Loucy (cell line): ENCODE measurements around the gene MTX3.

Experiments
- H2AFZ ChIP-seq: fragments of 200-600 bp; sonication (generic); 2 replicates; pipeline ENCODE4 v1.6.0; 2016; ENCODE audit warnings: antibody characterized with exemption, mild to moderate bottlenecking, low read length, moderate library complexity
- H3F3A ChIP-seq: fragments of 200-600 bp; 2 replicates; pipeline ENCODE4 v1.6.0; 2016; ENCODE audit warnings: antibody characterized with exemption, low read depth, mild to moderate bottlenecking
- H3K27me3 ChIP-seq: fragments of 200-600 bp; sonication (generic); 2 replicates; pipeline ENCODE4 v1.6.1; 2014; ENCODE audit warnings: low read length, mild to moderate bottlenecking; ENCODE audit not compliant: insufficient read depth, poor library complexity, severe bottlenecking
- H3K36me3 ChIP-seq: fragments of 200-600 bp; sonication (generic); 2 replicates; pipeline ENCODE4 v1.6.1; 2016; ENCODE audit warnings: low read length; ENCODE audit not compliant: insufficient read depth
- H3K4me1 ChIP-seq: fragments of 200-600 bp; sonication (generic); 2 replicates; pipeline ENCODE4 v1.5.1; 2014; ENCODE audit warnings: low read length, mild to moderate bottlenecking; ENCODE audit not compliant: insufficient read depth, poor library complexity, severe bottlenecking
- H3K4me2 ChIP-seq: fragments of 200-600 bp; sonication (generic); 2 replicates; pipeline ENCODE4 v1.6.0; 2014; ENCODE audit warnings: antibody characterized with exemption, low read length, low read depth, mild to moderate bottlenecking; ENCODE audit not compliant: poor library complexity, severe bottlenecking
- H3K4me3 ChIP-seq: fragments of 200-600 bp; sonication (generic); 2 replicates; pipeline ENCODE4 v1.5.1; 2014; ENCODE audit warnings: low read length, mild to moderate bottlenecking, mixed read lengths; ENCODE audit not compliant: poor library complexity, severe bottlenecking
- H3K79me2 ChIP-seq: fragments of 200-600 bp; sonication (generic); 2 replicates; pipeline ENCODE4 v1.6.1; 2014; ENCODE audit warnings: low read length; ENCODE audit not compliant: insufficient read depth
- H3K9ac ChIP-seq: fragments of 200-600 bp; sonication (generic); 2 replicates; pipeline ENCODE4 v1.6.0; 2014; ENCODE audit warnings: mild to moderate bottlenecking, low read depth, low read length, moderate library complexity; ENCODE audit not compliant: poor library complexity, severe bottlenecking
- H3K9me2 ChIP-seq: fragments of 200-600 bp; sonication (generic); replicated peaks from 2 replicates; pipeline ENCODE4 v1.6.1; 2016; ENCODE audit warnings: low read depth, low read length, mixed read lengths
- H3K9me3 ChIP-seq: fragments of 200-600 bp; sonication (generic); 2 replicates; pipeline ENCODE4 v1.6.1; 2014; ENCODE audit warnings: mild to moderate bottlenecking, antibody characterized with exemption, low read length, low read depth; ENCODE audit not compliant: insufficient read depth
- H4K20me1 ChIP-seq: fragments of 200-600 bp; sonication (generic); 2 replicates; pipeline ENCODE4 v1.6.0; 2014; ENCODE audit warnings: antibody characterized with exemption, low read length, mild to moderate bottlenecking; ENCODE audit not compliant: insufficient read depth, poor library complexity, severe bottlenecking
- EZH2phosphoT487 ChIP-seq: fragments of 200-600 bp; IDR thresholded peaks from 2 replicates; pipeline ENCODE4 v1.6.1; 2018; ENCODE audit warnings: antibody characterized with exemption, mild to moderate bottlenecking, moderate library complexity, borderline replicate concordance
- TF ChIP-seq, protein P1 (sequence below): fragments of 200-600 bp; sonication (generic); conservative IDR thresholded peaks from 2 replicates; pipeline ENCODE4 v1.5.1; 2014; ENCODE audit warnings: mild to moderate bottlenecking, antibody characterized with exemption, low read length

MTX3 gene

DNA sequence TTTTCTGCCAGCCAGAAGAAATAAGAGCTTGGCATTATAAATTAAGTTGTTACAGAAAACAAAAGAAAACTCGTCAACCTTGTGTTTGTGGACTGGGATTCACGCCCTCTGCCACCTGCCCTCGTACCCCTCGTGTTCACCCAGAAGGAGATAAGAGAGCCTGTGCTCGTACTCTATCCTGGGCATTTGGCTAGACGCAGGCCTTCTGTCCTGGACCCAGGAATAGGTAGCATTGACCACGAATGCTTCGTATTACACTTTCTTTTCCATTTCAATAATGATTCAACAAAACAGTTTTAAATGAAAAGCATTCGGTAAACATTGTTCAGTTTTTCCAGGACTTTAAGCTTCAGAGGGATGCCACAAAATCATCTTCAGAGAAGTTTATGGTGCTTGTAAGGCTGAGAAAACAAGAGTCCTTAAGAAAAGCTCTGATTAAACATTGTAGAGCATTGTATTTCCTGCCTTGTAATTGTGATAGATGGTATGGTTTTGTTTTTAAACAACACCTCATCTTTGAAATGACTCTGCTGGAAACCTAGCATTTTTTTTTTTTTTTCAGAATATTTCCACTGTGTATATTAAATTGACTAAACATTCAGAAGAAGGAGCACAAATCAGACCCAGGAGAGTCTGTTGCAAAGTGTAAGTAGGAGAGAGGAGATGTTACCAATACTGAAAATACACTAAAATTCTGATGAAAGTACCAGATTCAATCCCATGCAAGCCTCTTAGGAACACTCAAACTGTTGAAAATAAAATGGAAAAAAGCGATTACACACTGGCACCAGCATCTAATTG lies 27.6 kb downstream of the MTX3 start:
- TF ChIP-seq EZH2phosphoT487 = no peak
- TF ChIP-seq, protein P1, sequence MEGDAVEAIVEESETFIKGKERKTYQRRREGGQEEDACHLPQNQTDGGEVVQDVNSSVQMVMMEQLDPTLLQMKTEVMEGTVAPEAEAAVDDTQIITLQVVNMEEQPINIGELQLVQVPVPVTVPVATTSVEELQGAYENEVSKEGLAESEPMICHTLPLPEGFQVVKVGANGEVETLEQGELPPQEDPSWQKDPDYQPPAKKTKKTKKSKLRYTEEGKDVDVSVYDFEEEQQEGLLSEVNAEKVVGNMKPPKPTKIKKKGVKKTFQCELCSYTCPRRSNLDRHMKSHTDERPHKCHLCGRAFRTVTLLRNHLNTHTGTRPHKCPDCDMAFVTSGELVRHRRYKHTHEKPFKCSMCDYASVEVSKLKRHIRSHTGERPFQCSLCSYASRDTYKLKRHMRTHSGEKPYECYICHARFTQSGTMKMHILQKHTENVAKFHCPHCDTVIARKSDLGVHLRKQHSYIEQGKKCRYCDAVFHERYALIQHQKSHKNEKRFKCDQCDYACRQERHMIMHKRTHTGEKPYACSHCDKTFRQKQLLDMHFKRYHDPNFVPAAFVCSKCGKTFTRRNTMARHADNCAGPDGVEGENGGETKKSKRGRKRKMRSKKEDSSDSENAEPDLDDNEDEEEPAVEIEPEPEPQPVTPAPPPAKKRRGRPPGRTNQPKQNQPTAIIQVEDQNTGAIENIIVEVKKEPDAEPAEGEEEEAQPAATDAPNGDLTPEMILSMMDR = no peak
- Histone ChIP-seq H3K9me3 (no peaks in the 10 kb centered on the region), H3K79me2 (no peaks in the 10 kb centered on the region), H4K20me1 (no peaks in the 10 kb centered on the region), H3K9ac (no peak overlapping the region), H2AFZ (no peak overlapping the region), H3K9me2 (no peaks in the 10 kb centered on the region), H3F3A (no peaks in the 10 kb centered on the region), H3K27me3 (no peaks in the 10 kb centered on the region), H3K36me3 (no peaks in the 10 kb centered on the region), H3K4me1 (no peaks in the 10 kb centered on the region), H3K4me2 (no peak overlapping the region), H3K4me3 (no peak overlapping the region)

DNA sequence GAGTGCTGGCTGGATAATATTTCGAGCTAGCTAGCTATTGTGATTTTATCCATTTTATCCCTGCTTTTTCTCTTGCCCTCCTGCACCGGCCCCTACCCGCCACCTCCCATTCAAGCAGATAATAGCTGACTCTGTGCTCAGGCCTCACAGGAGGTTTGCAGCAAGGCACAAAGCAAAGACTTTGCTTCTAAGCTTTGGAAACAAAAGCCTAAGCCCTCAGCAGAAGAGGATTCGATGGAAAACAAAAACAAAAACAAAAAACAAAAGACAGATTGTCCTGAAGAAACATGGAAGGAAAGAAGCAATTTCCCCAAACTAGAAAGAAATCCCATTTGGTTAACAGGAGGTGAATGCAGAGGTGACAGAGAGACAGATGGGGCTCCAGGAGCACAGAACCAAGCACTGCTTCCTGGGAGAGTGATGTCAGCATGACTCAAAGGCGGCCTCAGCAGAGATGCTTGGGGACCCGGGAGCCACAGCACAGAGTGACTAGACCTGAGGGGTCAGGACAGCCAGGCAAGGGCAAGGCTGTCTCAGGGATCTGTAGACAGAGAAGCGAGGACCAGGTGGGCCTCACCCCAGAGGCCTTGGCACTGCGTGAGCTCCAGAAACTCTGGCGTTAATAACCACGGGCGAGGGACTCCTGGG lies 28.4 kb downstream of the MTX3 start:
- H3K36me3 ChIP-seq = no peaks in the 10 kb centered on the region
- H2AFZ ChIP-seq = no peak overlapping the region
- H3K9me2 ChIP-seq = no peaks in the 10 kb centered on the region
- H3K27me3 ChIP-seq = no peaks in the 10 kb centered on the region
- TF ChIP-seq, protein P1 = no peak
- TF ChIP-seq EZH2phosphoT487 = no peak
- H3K4me2 ChIP-seq = no peak overlapping the region
- no peak overlapping the region for H3K4me3 ChIP-seq
- H3K79me2 ChIP-seq = no peaks in the 10 kb centered on the region
- H3K9ac ChIP-seq = no peak overlapping the region
- no peaks in the 10 kb centered on the region for H3K4me1 ChIP-seq
- H3F3A ChIP-seq = no peaks in the 10 kb centered on the region
- H3K9me3 ChIP-seq = no peaks in the 10 kb centered on the region
- H4K20me1 ChIP-seq = no peaks in the 10 kb centered on the region

DNA sequence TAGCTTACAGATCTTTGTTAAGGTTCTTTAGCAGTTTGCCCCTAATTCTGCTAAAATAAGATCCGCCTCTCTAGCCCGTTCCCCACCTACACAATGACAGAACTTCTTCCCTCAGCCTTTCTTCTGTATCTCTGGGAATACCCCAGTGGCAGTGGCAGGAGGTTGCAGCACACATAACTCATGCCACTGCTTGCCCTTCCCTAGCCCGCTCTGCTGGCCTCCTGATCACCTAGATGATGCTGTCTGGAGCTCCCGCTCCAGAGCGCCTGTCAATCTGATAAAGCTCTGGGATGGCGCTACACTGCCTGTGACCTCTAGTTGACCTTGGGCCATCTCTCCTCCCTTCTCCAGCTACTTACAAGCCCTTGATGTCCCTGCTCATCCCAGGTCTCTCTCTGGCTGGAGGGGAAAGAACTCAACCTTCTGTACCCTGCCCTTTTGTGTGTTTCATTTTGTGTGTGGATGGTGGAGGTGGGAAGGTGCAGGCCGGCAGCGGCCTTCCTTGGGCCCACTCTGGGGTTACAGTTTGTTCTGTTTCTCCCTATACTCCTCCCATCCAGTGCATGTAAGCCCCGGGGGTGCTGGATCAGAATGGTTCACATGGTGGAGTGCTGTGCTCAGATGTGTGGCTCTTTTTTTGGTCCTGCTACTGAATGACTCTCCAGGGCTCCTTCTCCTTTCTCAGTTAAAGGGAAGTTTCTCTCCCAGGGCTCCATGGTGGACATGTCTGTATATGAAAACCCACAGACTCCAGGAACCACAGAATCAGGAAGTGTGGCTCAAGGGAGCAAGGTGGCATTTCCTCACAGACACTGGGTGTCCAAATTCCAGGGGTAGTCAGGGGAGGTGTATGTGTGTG lies 29.1 kb downstream of the MTX3 start:
- no peaks in the 10 kb centered on the region for H3K27me3 ChIP-seq
- no peak overlapping the region for H2AFZ ChIP-seq
- H3K79me2 ChIP-seq = no peaks in the 10 kb centered on the region
- no peaks in the 10 kb centered on the region for H3K36me3 ChIP-seq
- H3K9ac ChIP-seq = no peak overlapping the region
- no peaks in the 10 kb centered on the region for H3K4me1 ChIP-seq
- H4K20me1 ChIP-seq = no peaks in the 10 kb centered on the region
- H3F3A ChIP-seq = no peaks in the 10 kb centered on the region
- no peak overlapping the region for H3K4me2 ChIP-seq
- TF ChIP-seq, protein P1 = no peak
- no peak for TF ChIP-seq EZH2phosphoT487
- no peak overlapping the region for H3K4me3 ChIP-seq
- no peaks in the 10 kb centered on the region for H3K9me3 ChIP-seq
- no peaks in the 10 kb centered on the region for H3K9me2 ChIP-seq
